Measurements from ENCODE around the gene PPP1R27.

The PPP1R27 gene

GRCh38 chr17:81863123-81863675 lies 28.3 kb upstream of the PPP1R27 start:
- DNase-seq (ENCODE audit: extremely low spot score, insufficient read length, low read depth): no peak
- FAIRE-seq: no peak

- peak; percentile 96 for DNase-seq (ENCODE audit: extremely low spot score, insufficient read length, low read depth)
- peak; percentile 100 for FAIRE-seq
Observed at GRCh38 chr17:81860756-81861568, 26.1 kb upstream of the PPP1R27 start.

GRCh38 chr17:81859906-81860755 lies 25.3 kb upstream of the PPP1R27 start, which contains the start of gene P4HB:
P4HB (minus strand) TSS chr17:81860535; CDS start chr17:81860471, 64 bp downstream.
- DNase-seq (ENCODE audit: extremely low spot score, insufficient read length, low read depth): no peak
- no peak for FAIRE-seq

GRCh38 chr17:81858967-81859905 lies 24.4 kb upstream of the PPP1R27 start:
- no peak for FAIRE-seq
- DNase-seq (ENCODE audit: extremely low spot score, insufficient read length, low read depth): no peak

GRCh38 chr17:81858170-81858966 lies 23.5 kb upstream of the PPP1R27 start:
- no peak for DNase-seq (ENCODE audit: extremely low spot score, insufficient read length, low read depth)
- no peak for FAIRE-seq

- FAIRE-seq: no peak
- no peak for DNase-seq (ENCODE audit: extremely low spot score, insufficient read length, low read depth)
Observed at GRCh38 chr17:81854974-81855774, 20.3 kb upstream of the PPP1R27 start.

GRCh38 chr17:81852237-81852636 lies 17.4 kb upstream of the PPP1R27 start:
- no peak for FAIRE-seq
- DNase-seq (ENCODE audit: extremely low spot score, insufficient read length, low read depth): no peak

GRCh38 chr17:81851423-81851822 lies 16.6 kb upstream of the PPP1R27 start:
- FAIRE-seq (no peak), DNase-seq (ENCODE audit: extremely low spot score, insufficient read length, low read depth) (no peak)

- no peak for FAIRE-seq
- DNase-seq (ENCODE audit: extremely low spot score, insufficient read length, low read depth): no peak
Observed at GRCh38 chr17:81849457-81849856, 14.6 kb upstream of the PPP1R27 start.

- FAIRE-seq (no peak), DNase-seq (ENCODE audit: extremely low spot score, insufficient read length, low read depth) (no peak)
Observed at GRCh38 chr17:81846743-81847689, 12.2 kb upstream of the PPP1R27 start.

GRCh38 chr17:81845881-81846742 lies 11.3 kb upstream of the PPP1R27 start:
- DNase-seq (ENCODE audit: extremely low spot score, insufficient read length, low read depth) (no peak), FAIRE-seq (no peak)

- DNase-seq (ENCODE audit: extremely low spot score, insufficient read length, low read depth) (no peak), FAIRE-seq (no peak)
Observed at GRCh38 chr17:81845361-81845760, 10.5 kb upstream of the PPP1R27 start.

- no peak for FAIRE-seq
- DNase-seq (ENCODE audit: extremely low spot score, insufficient read length, low read depth): no peak
Observed at GRCh38 chr17:81844887-81845286, 10.0 kb upstream of the PPP1R27 start.

- no peak for FAIRE-seq
Observed at GRCh38 chr17:81844327-81844851, 9.5 kb upstream of the PPP1R27 start.

GRCh38 chr17:81843713-81844326 lies 9.0 kb upstream of the PPP1R27 start:
- FAIRE-seq (no peak), DNase-seq (ENCODE audit: extremely low spot score, insufficient read length, low read depth) (no peak)

More at GRCh38 chr17:81844327-81844851, 9.5 kb upstream of the PPP1R27 start:
- DNase-seq (ENCODE audit: extremely low spot score, insufficient read length, low read depth): no peak
